NCI-H1092 (cell line): ENCODE results near the gene TMEM171.

Source experiments
- DNase-seq: peaks from one replicate; lab custom pipeline; 2025; lab: John Stamatoyannopoulos, UW

The TMEM171 gene

GRCh38 chr5:73152411-73153388 is 32.3 kb downstream of the TMEM171 start:
- no peak for DNase-seq

- DNase-seq = no peak
Measured at GRCh38 chr5:73153513-73153912, 33.1 kb downstream of the TMEM171 start.

- no peak for DNase-seq
Measured at GRCh38 chr5:73154208-73155006, 34.0 kb downstream of the TMEM171 start.

GRCh38 chr5:73155271-73156222 is 35.2 kb downstream of the TMEM171 start:
- DNase-seq = no peak

- no peak for DNase-seq
Measured at GRCh38 chr5:73157414-73158303, 37.3 kb downstream of the TMEM171 start.

- DNase-seq = no peak
Measured at GRCh38 chr5:73158313-73158712, 37.9 kb downstream of the TMEM171 start.

- no peak for DNase-seq
Measured at GRCh38 chr5:73160239-73160671, 39.9 kb downstream of the TMEM171 start.

GRCh38 chr5:73170522-73170921 is 50.1 kb downstream of the TMEM171 start:
- DNase-seq = no peak

- DNase-seq = no peak
Measured at GRCh38 chr5:73171495-73171894, 51.1 kb downstream of the TMEM171 start.

- no peak for DNase-seq
Measured at GRCh38 chr5:73172951-73173350, 52.6 kb downstream of the TMEM171 start, which contains the start of gene TMEM174. Gene TMEM174, plus strand, starts transcription at chr5:73173193. Its CDS starts 51 bp downstream, at chr5:73173244.

- no peak for DNase-seq
Measured at GRCh38 chr5:73174100-73174815, 53.9 kb downstream of the TMEM171 start.

- DNase-seq = no peak
Measured at GRCh38 chr5:73176250-73176649, 55.9 kb downstream of the TMEM171 start.

GRCh38 chr5:73178265-73178664 is 57.9 kb downstream of the TMEM171 start:
- DNase-seq = no peak

- no peak for DNase-seq
Measured at GRCh38 chr5:73179730-73180129, 59.4 kb downstream of the TMEM171 start.

- no peak for DNase-seq
Measured at GRCh38 chr5:73180566-73180965, 60.2 kb downstream of the TMEM171 start.
